ENCODE results near the gene NPPC.

DNA sequence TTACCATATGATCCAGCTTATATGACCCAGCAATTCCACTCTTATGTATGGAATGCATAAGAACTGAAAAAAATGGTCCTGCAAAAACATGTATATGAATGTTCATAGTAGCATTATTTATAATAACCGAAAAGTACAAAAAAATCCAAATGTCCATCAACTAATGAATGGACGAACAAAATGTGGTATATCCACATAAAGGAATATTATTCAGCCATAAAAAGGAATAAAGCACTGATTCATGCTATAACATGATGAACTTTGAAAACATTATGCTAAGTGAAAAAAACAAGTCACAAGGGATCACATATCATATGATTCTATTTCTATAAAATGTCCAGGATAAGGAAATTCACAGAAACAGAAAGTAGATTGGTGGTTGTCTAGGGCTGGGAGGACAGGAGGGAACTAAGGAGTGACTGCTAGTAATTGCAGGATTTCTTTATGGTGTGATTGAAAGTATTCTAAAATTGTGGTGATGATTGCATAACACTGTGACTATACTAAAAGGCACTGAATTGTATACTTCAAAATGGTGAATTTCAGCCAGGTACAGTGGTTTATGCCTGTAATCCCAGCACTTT lies 25.3 kb upstream of the NPPC start:
- TF ChIP-seq, protein P1, sequence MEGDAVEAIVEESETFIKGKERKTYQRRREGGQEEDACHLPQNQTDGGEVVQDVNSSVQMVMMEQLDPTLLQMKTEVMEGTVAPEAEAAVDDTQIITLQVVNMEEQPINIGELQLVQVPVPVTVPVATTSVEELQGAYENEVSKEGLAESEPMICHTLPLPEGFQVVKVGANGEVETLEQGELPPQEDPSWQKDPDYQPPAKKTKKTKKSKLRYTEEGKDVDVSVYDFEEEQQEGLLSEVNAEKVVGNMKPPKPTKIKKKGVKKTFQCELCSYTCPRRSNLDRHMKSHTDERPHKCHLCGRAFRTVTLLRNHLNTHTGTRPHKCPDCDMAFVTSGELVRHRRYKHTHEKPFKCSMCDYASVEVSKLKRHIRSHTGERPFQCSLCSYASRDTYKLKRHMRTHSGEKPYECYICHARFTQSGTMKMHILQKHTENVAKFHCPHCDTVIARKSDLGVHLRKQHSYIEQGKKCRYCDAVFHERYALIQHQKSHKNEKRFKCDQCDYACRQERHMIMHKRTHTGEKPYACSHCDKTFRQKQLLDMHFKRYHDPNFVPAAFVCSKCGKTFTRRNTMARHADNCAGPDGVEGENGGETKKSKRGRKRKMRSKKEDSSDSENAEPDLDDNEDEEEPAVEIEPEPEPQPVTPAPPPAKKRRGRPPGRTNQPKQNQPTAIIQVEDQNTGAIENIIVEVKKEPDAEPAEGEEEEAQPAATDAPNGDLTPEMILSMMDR (conservative IDR thresholded peaks at IDR 0.05; ENCODE audit: low read depth, low read length): no peak
- no peak for TF ChIP-seq EZH2 (IDR thresholded peaks at IDR 0.05; ENCODE audit: low read length, unreplicated experiment)
- TF ChIP-seq EZH2phosphoT487 (IDR thresholded peaks at IDR 0.05; ENCODE audit: borderline replicate concordance, low read length): no peak
